ENCODE data around the gene CFAP161.

Gene CFAP161

GRCh38 chr15:81093961-81094360 is 40.1 kb upstream of the CFAP161 start:
- H3K79me2 ChIP-seq (ENCODE audit: insufficient read depth, low read length): no peaks in the 10 kb centered on the region
- H3K9me3 ChIP-seq (ENCODE audit: low read length): no peaks in the 10 kb centered on the region
- no peaks in the 10 kb centered on the region for H3K4me1 ChIP-seq (ENCODE audit: insufficient read depth, low read length, severe bottlenecking)
- H3F3A ChIP-seq (ENCODE audit: insufficient read depth, low read length): no peaks in the 10 kb centered on the region
- no peaks in the 10 kb centered on the region for H4K20me1 ChIP-seq (ENCODE audit: insufficient read depth, low read length)
- H3K4me2 ChIP-seq (ENCODE audit: low read length): no peak overlapping the region
- no peak overlapping the region for H3K9ac ChIP-seq (ENCODE audit: low read length)
- no peaks in the 10 kb centered on the region for H3K9me2 ChIP-seq (ENCODE audit: low read depth, low read length)
- H3K27ac ChIP-seq (ENCODE audit: low read depth, low read length, poor library complexity, severe bottlenecking): no peak overlapping the region
- no peak overlapping the region for H2AFZ ChIP-seq (ENCODE audit: low read length)
- no peak overlapping the region for H3K4me3 ChIP-seq (ENCODE audit: low read depth, low read length, poor library complexity, severe bottlenecking)
- TF ChIP-seq CTCF (IDR thresholded peaks at IDR 0.05; ENCODE audit: low read length) (no peak), EZH2 (IDR thresholded peaks at IDR 0.05; ENCODE audit: borderline replicate concordance, low read length) (no peak)
- H3K27me3 ChIP-seq (ENCODE audit: insufficient read depth, low read length): no peaks in the 10 kb centered on the region
- no peaks in the 10 kb centered on the region for H3K36me3 ChIP-seq (ENCODE audit: insufficient read depth, low read length)

GRCh38 chr15:81095690-81096365 is 38.2 kb upstream of the CFAP161 start:
- Histone ChIP-seq H3K4me1 (ENCODE audit: insufficient read depth, low read length, severe bottlenecking) (no peaks in the 10 kb centered on the region), H3K9me2 (ENCODE audit: low read depth, low read length) (no peaks in the 10 kb centered on the region), H3K27ac (ENCODE audit: low read depth, low read length, poor library complexity, severe bottlenecking) (no peak overlapping the region), H4K20me1 (ENCODE audit: insufficient read depth, low read length) (no peaks in the 10 kb centered on the region), H3K79me2 (ENCODE audit: insufficient read depth, low read length) (no peaks in the 10 kb centered on the region), H3K9ac (ENCODE audit: low read length) (no peak overlapping the region), H3K36me3 (ENCODE audit: insufficient read depth, low read length) (no peaks in the 10 kb centered on the region), H3K4me3 (ENCODE audit: low read depth, low read length, poor library complexity, severe bottlenecking) (no peak overlapping the region), H3F3A (ENCODE audit: insufficient read depth, low read length) (no peaks in the 10 kb centered on the region), H3K4me2 (ENCODE audit: low read length) (no peak overlapping the region), H3K27me3 (ENCODE audit: insufficient read depth, low read length) (no peaks in the 10 kb centered on the region), H3K9me3 (ENCODE audit: low read length) (no peaks in the 10 kb centered on the region), H2AFZ (ENCODE audit: low read length) (no peak overlapping the region)
- TF ChIP-seq EZH2 (IDR thresholded peaks at IDR 0.05; ENCODE audit: borderline replicate concordance, low read length) (no peak), CTCF (IDR thresholded peaks at IDR 0.05; ENCODE audit: low read length) (no peak)

GRCh38 chr15:81096398-81096797 is 37.7 kb upstream of the CFAP161 start:
- H3K9me3 ChIP-seq (ENCODE audit: low read length): no peaks in the 10 kb centered on the region
- H3K9ac ChIP-seq (ENCODE audit: low read length): no peak overlapping the region
- no peaks in the 10 kb centered on the region for H4K20me1 ChIP-seq (ENCODE audit: insufficient read depth, low read length)
- H3K27ac ChIP-seq (ENCODE audit: low read depth, low read length, poor library complexity, severe bottlenecking): no peak overlapping the region
- H3K4me2 ChIP-seq (ENCODE audit: low read length): no peak overlapping the region
- no peak overlapping the region for H3K4me3 ChIP-seq (ENCODE audit: low read depth, low read length, poor library complexity, severe bottlenecking)
- no peaks in the 10 kb centered on the region for H3K27me3 ChIP-seq (ENCODE audit: insufficient read depth, low read length)
- H2AFZ ChIP-seq (ENCODE audit: low read length): no peak overlapping the region
- H3F3A ChIP-seq (ENCODE audit: insufficient read depth, low read length): no peaks in the 10 kb centered on the region
- TF ChIP-seq EZH2 (IDR thresholded peaks at IDR 0.05; ENCODE audit: borderline replicate concordance, low read length) (no peak), CTCF (IDR thresholded peaks at IDR 0.05; ENCODE audit: low read length) (no peak)
- no peaks in the 10 kb centered on the region for H3K79me2 ChIP-seq (ENCODE audit: insufficient read depth, low read length)
- H3K9me2 ChIP-seq (ENCODE audit: low read depth, low read length): no peaks in the 10 kb centered on the region
- H3K4me1 ChIP-seq (ENCODE audit: insufficient read depth, low read length, severe bottlenecking): no peaks in the 10 kb centered on the region
- no peaks in the 10 kb centered on the region for H3K36me3 ChIP-seq (ENCODE audit: insufficient read depth, low read length)

Data from OCI-LY1 (cell line).